CD14-positive monocyte (primary cell): ENCODE measurements around the gene REPIN1. TPM values are rescaled to one million over a fixed set of nuclear protein-coding genes. Genes with fewer than 3 reads are reported as not detected.

Experiments used
- DNase-seq, 3 donors: peaks; one replicate each; pipeline ENCODE4 v3.0.0-alpha.2; 2011 to 2022
- H2AFZ ChIP-seq: 2 replicates; pipeline ENCODE4 v1.6.0; 2012; ENCODE audit warnings: mild to moderate bottlenecking, low read depth, low read length, inconsistent platforms; ENCODE audit not compliant: insufficient read depth, poor library complexity, severe bottlenecking
- H3K27ac ChIP-seq, 2 donors: 1 replicate in 1 of 2; 2 replicates in 1 of 2; pipeline ENCODE4 v1.5.1; 2012 to 2013; ENCODE audit warnings: low read length in 2 of 2, control low read depth in 1 of 2, inconsistent platforms in 1 of 2, low read depth in 1 of 2, mild to moderate bottlenecking in 1 of 2
- H3K27me3 ChIP-seq, 2 donors: one replicate each; pipeline versions ENCODE4 v1.6.0 to v1.6.1; 2011 to 2013; ENCODE audit warnings: low read length in 2 of 2; ENCODE audit not compliant: control insufficient read depth in 2 of 2, insufficient read depth in 2 of 2
- H3K36me3 ChIP-seq, 2 donors: replicated peaks in 1 of 2; 1 replicate in 1 of 2; 2 replicates in 1 of 2; pipeline versions ENCODE4 v1.5.1 to v1.6.1; 2012 to 2013; ENCODE audit warnings: low read length in 2 of 2, control low read depth in 1 of 2, inconsistent platforms in 1 of 2, mild to moderate bottlenecking in 1 of 2; ENCODE audit not compliant: insufficient read depth in 2 of 2, control insufficient read depth in 1 of 2
- H3K4me1 ChIP-seq, 2 donors: 1 replicate in 1 of 2; 2 replicates in 1 of 2; pipeline versions ENCODE4 v1.5.1 to v1.6.1; 2012 to 2013; ENCODE audit warnings: low read length in 2 of 2, control low read depth in 1 of 2, inconsistent platforms in 1 of 2, mild to moderate bottlenecking in 1 of 2, moderate library complexity in 1 of 2; ENCODE audit not compliant: insufficient read depth in 2 of 2, control insufficient read depth in 1 of 2
- H3K4me2 ChIP-seq: replicated peaks from 2 replicates; pipeline ENCODE3; 2012; ENCODE audit warnings: low read length, moderate library complexity, mild to moderate bottlenecking; ENCODE audit not compliant: poor library complexity, severe bottlenecking; ENCODE audit errors: extremely low read depth
- H3K4me3 ChIP-seq, 3 experiments: fragments of 200-600 bp in 1 of 3; sonication (generic) in 1 of 3; replicated peaks in 1 of 3; 1 replicate in 2 of 3; 2 replicates in 1 of 3; pipeline ENCODE4 v1.5.1; 2011 to 2013; ENCODE audit warnings: low read length in 3 of 3, mild to moderate bottlenecking in 3 of 3, control low read depth in 2 of 3, low read depth in 2 of 3, inconsistent platforms in 1 of 3, moderate library complexity in 1 of 3
- H3K79me2 ChIP-seq: 2 replicates; pipeline ENCODE4 v1.6.0; 2012; ENCODE audit warnings: mild to moderate bottlenecking, control low read depth, inconsistent platforms, low read length, moderate library complexity; ENCODE audit not compliant: insufficient read depth
- H3K9ac ChIP-seq: 2 replicates; pipeline ENCODE4 v1.6.0; 2017; ENCODE audit warnings: low read length, mild to moderate bottlenecking; ENCODE audit not compliant: insufficient read depth, poor library complexity, severe bottlenecking
- H3K9me3 ChIP-seq, 2 donors: replicated peaks in 1 of 2; 1 replicate in 1 of 2; 2 replicates in 1 of 2; pipeline versions ENCODE4 v1.5.1 to v1.6.1; 2012 to 2013; ENCODE audit warnings: low read length in 2 of 2, control low read depth in 1 of 2; ENCODE audit not compliant: control insufficient read depth in 1 of 2, insufficient read depth in 1 of 2
- H4K20me1 ChIP-seq: 2 replicates; pipeline ENCODE4 v1.6.0; 2012; ENCODE audit warnings: mild to moderate bottlenecking, low read length, control low read depth, moderate library complexity; ENCODE audit not compliant: insufficient read depth
- H3K27ac Mint-ChIP-seq, 7 donors: one replicate each; pipeline ENCODE4 v1.8.0; 2020; ENCODE audit warnings: mild to moderate bottlenecking in 7 of 7, mixed read lengths in 7 of 7, moderate library complexity in 6 of 7, inconsistent platforms in 2 of 7
- H3K27me3 Mint-ChIP-seq, 3 donors: one replicate each; pipeline ENCODE4 v1.8.0; 2021 to 2022; ENCODE audit warnings: low read depth in 3 of 3, mild to moderate bottlenecking in 3 of 3, mixed read lengths in 3 of 3, moderate library complexity in 3 of 3, inconsistent platforms in 1 of 3
- H3K36me3 Mint-ChIP-seq, 2 donors: one replicate each; pipeline ENCODE4 v1.8.0; 2020; ENCODE audit warnings: mixed read lengths in 2 of 2, inconsistent platforms in 1 of 2, mild to moderate bottlenecking in 1 of 2
- H3K4me1 Mint-ChIP-seq: one replicate; pipeline ENCODE4 v1.8.0; 2020; ENCODE audit warnings: mild to moderate bottlenecking, mixed read lengths
- H3K4me3 Mint-ChIP-seq, 2 donors: one replicate each; pipeline ENCODE4 v1.8.0; 2020; ENCODE audit warnings: mild to moderate bottlenecking in 2 of 2, mixed read lengths in 2 of 2, moderate library complexity in 1 of 2
- H3K9me3 Mint-ChIP-seq, 7 donors: one replicate each; pipeline ENCODE4 v1.8.0; 2020 to 2022; ENCODE audit warnings: mixed read lengths in 7 of 7, mild to moderate bottlenecking in 6 of 7, moderate library complexity in 6 of 7, inconsistent platforms in 2 of 7
- CTCF ChIP-seq: fragments of 200-600 bp; IDR thresholded peaks from one replicate; pipeline ENCODE4 v1.8.0; 2022; ENCODE audit warnings: antibody characterized with exemption, mild to moderate bottlenecking
- WGBS: methylation state at CpG from one replicate; pipeline ENCODE4 v1.1.5; 2013; ENCODE audit warnings: missing lambda C conversion rate; ENCODE audit not compliant: insufficient coverage; 5-methylcytosine and 5-hydroxymethylcytosine counted together
- intact Hi-C, 2 donors: fragments of 100-400 bp; cut with micrococcal nuclease; formaldehyde crosslinking; loops; one replicate each; pipeline versions ENCODE4 v1.15.0 to v1.15.1; 2023
- polyA plus RNA-seq, 3 donors: library from polyadenylated mRNA; depleted of rRNA in 1 of 3; unstranded in 2 of 3; stranded (reverse) in 1 of 3; fragments of 300-500 nt in 2 of 3; fragments of >200 nt in 1 of 3; fragmentation: Illumina TruSeq in 2 of 3; gene quantifications; 1 replicate in 2 of 3; 2 replicates in 1 of 3; pipeline ENCODE4 v1.2.3, GENCODE V29; 2012 to 2021

The REPIN1 gene
- polyA plus RNA-seq, 3 donors = 32.7 to 42.9 (median 39.0) TPM

- WGBS = 85% methylated on average over 7 of the region's 10 CpGs
- H3K4me3 Mint-ChIP-seq = no peak overlapping the region
- intact Hi-C loops = no loop called here
These were observed 40.8 kb downstream of the REPIN1 start for GRCh38 chr7:150409300-150410030.

GRCh38 chr7:150410131-150410530 lies 41.5 kb downstream of the REPIN1 start:
- peaks cover 17 to 21% of the 10 kb centered on the region in 2 donors for H3K4me1 ChIP-seq
- H3K79me2 ChIP-seq = no peaks in the 10 kb centered on the region
- peaks cover 21% of the 10 kb centered on the region for H3K4me1 Mint-ChIP-seq
- no peaks in the 10 kb centered on the region for H3K9me3 ChIP-seq
- no peak overlapping the region for H3K4me3 Mint-ChIP-seq
- TF ChIP-seq CTCF = no peak
- no peak overlapping the region for H3K27ac ChIP-seq
- intact Hi-C loops = no loop called here
- peak overlapping the region in 1 of 7 donors; percentile 38 for H3K27ac Mint-ChIP-seq
- H3K27me3 Mint-ChIP-seq = peaks cover 3 to 10% (median 4%) of the 10 kb centered on the region in 3 donors
- no peaks in the 10 kb centered on the region for H3K36me3 ChIP-seq
- H3K9ac ChIP-seq = no peak overlapping the region
- peaks cover 0 to 18% of the 10 kb centered on the region in 2 donors for H3K36me3 Mint-ChIP-seq
- H3K4me2 ChIP-seq = no peak overlapping the region
- no peak for DNase-seq
- H3K4me3 ChIP-seq = no peak overlapping the region
- H4K20me1 ChIP-seq = no peaks in the 10 kb centered on the region
- peaks cover 0 to 1% (median 0%) of the 10 kb centered on the region in 7 donors for H3K9me3 Mint-ChIP-seq
- 98% methylated on average over 7 of the region's 7 CpGs for WGBS
- no peak overlapping the region for H2AFZ ChIP-seq
- no peaks in the 10 kb centered on the region for H3K27me3 ChIP-seq

More at GRCh38 chr7:150409300-150410030, 40.8 kb downstream of the REPIN1 start:
- Histone ChIP-seq H3K27me3 (no peaks in the 10 kb centered on the region), H3K27ac (no peak overlapping the region), H4K20me1 (no peaks in the 10 kb centered on the region), H3K4me3 (no peak overlapping the region), H3K4me1 (peaks cover 19 to 25% of the 10 kb centered on the region in 2 donors), H2AFZ (no peak overlapping the region), H3K9ac (no peak overlapping the region), H3K36me3 (no peaks in the 10 kb centered on the region), H3K4me2 (no peak overlapping the region), H3K79me2 (no peaks in the 10 kb centered on the region), H3K9me3 (no peaks in the 10 kb centered on the region)
- Mint-ChIP-seq H3K9me3 (peaks cover 0 to 1% (median 0%) of the 10 kb centered on the region in 7 donors), H3K27me3 (peaks cover 1 to 8% (median 4%) of the 10 kb centered on the region in 3 donors), H3K4me1 (peaks cover 23% of the 10 kb centered on the region), H3K27ac (peak overlapping the region in 3 of 7 donors; percentile 42 to 54 (median 53)), H3K36me3 (peaks cover 0 to 17% of the 10 kb centered on the region in 2 donors)
- TF ChIP-seq CTCF = no peak
- no peak for DNase-seq
